Left colon (tissue), 2 donors: ENCODE data around the gene SERGEF. TPM values are rescaled to one million over a fixed set of nuclear protein-coding genes. Genes with fewer than 3 reads are reported as not detected.

Experiments
- ATAC-seq: fragments of 200-7000 bp; cut with Tn5 transposase; one replicate; pipeline ENCODE4 v1.9.1; 2020; ENCODE audit warnings: mild to moderate bottlenecking, moderate library complexity
- DNase-seq, 2 donors: peaks; one replicate each; pipeline ENCODE4 v3.0.0-alpha.2; 2020
- intact Hi-C, 2 donors: fragments of 100-400 bp; cut with DNase I in 1 of 2; cut with micrococcal nuclease in 1 of 2; formaldehyde crosslinking; loops; one replicate each; pipeline versions ENCODE4 v1.11.2 to v1.14.0; 2022; cut with DNase I, micrococcal nuclease
- total RNA-seq, 2 donors: library from RNA; stranded (reverse); fragmentation: NEBNext Ultra II Directional; extraction: Animal tissue kit (Norgen Biotek cat#: 25700); gene quantifications; one replicate each; pipeline ENCODE4 v1.2.1, GENCODE V29; 2021
- donor health status: DM: no; HTN: no; CAD: no.
- donor health status: DM: yes; HTN: yes; CAD: no.

SERGEF gene
- total RNA-seq, 2 donors from 2014 or later: 28.6 to 30.6 TPM

DNA sequence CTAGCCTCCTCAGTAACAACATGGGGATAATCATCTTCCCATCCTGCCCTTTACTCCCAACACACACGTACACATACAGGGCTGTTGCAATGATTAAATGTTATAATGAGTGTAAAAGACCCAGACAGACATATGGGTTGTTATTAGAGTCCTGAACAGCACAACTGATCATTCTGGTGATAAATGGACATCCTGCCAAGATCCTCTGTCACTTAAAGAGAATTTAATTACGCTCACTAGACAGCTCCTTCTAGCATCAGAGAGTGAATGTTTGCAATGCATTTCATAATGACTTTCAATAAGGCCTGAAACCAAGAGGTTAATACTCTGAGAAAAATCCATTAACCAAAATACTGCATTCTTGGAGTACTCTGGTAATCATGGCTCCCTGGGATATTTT is 162.5 kb downstream of the SERGEF start:
- ATAC-seq: no peak

DNA sequence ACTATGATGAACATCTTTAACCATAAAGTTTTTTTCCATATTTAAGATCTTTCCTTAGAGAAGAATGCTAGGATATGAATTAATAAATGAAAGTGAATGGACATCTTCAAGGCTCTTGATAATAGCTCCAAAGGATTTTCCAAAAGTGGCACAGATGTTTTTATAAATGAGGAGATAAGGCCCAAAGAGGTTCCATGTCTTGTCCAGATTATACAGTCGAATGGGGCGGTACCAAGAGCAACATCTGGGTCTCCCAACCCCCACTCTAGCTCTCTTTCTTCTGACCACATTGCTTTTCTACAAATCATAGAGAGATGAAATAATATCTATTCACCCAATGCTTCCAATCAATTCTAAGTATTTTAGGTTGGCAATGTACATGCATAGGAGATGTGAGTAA is 164.1 kb downstream of the SERGEF start:
- intact Hi-C loops: no loop called here
- ATAC-seq: no peak
- no peak for DNase-seq

More for the DNA sequence above, 162.5 kb downstream of the SERGEF start:
- intact Hi-C loops: no loop called here
- no peak for DNase-seq

DNA sequence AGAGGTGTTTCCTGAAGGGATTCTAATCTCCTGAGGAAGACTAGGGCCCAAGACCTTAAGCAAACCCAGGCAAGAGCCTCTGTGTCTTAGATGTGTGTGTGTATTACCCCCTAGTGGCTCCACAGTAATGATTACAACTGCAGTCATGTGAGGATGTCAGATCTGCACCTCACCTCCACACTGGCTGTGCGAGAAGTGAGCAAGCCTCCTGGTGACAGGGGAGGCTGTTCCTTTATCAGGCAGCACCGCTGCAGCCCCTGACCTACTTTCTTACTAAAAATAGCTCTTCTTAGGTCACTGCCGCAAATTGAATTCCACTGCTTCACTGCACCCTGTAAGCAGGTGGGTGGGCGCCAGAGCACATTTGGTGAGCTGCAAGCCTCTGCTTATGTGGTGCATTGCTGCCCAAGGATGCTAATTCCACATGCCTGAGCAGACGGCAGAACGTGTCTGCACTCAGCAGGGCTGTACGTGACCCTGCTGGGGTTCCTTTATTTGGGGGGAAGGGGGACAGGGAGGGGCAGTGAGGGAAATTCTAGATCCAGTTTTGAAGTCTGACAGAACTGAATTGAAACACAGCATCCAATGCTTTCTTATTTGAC is 165.9 kb downstream of the SERGEF start:
- no peak for DNase-seq
- intact Hi-C loops: no loop called here
- no peak for ATAC-seq

DNA sequence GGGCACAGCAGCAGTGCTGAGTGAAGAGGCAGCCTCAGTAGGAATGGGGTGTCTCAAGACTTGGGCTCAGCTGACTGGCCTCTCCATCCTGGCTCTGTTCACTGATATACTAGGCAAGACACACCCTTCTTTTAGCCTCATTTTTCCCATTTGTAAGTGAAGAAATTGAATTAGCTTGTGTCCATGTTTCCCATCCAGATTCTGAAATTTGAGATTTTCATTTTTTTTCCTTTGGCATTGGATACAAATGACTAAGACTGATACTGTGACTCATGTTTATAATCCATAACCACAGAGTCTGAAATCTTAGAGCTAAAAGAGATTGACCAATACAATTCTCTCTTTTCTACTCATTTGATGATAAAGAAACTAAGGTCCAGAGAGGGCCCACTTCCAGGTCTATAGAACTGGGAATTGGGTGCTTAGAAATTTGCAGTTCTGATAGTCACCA is 167.4 kb downstream of the SERGEF start:
- no peak for ATAC-seq
- intact Hi-C loops: no loop called here
- no peak for DNase-seq

DNA sequence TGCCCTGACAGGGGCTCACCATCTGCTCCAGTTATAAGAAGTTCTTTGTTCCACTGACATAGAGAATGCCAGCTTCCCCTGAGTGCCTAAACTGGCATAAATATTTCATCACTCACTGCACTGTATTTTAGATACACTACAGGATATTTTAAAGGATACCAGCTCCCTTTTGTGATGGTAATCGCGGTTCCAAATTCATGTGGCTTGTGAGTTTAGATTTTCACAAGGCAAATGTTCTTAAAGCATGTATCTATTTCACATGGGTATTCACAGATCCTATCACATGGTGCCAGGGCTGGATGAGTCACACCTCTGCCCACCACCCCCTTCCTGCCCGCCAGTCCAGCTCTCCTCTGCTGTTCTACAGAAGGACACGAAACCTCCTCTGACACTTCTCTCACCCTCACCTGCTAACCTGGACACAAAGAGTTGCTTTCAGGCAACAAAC is 172.7 kb downstream of the SERGEF start:
- DNase-seq: no peak
- ATAC-seq: no peak
- intact Hi-C loops: no loop called here

DNA sequence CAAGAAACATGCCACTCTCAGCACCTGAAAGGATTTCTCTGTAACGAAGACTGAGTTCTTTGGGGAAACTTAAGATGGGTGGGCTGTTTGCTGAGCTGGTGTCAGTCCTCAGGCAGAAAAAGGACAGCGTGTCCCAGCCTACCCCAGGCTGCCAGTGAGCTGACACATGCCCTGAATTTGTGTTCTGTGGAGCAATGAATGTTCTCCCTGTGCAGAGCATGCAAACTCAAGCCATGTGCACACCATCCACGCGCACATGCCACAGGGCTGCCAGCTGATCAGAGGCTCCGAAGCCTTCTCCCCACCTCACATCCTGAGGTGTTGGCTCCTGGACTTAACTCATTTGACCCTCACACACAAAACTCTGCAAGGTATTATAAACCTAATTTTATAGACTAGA is 173.4 kb downstream of the SERGEF start:
- DNase-seq (no peak), ATAC-seq (no peak)
- intact Hi-C loops: no loop called here

DNA sequence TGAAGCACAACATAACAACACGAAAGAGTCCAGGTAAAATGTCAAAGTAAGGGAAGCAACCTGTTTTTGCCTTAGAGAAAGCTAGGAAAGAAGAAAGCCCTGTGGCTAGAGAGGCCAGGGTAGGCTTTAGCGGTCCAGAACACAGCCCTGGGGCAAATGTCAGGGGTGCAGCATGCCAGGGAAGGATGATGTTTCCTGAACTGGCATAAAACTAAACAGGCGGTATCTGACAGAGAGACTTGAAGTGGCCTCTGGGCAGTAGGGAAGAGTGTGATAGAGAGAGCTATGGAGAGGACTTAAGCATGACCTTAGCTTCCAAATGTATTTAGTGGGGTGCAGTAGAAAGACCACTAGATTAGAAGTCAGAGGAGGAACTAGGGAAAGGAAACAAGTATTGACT is 174.7 kb downstream of the SERGEF start:
- DNase-seq: no peak
- intact Hi-C loops: no loop called here
- no peak for ATAC-seq

DNA sequence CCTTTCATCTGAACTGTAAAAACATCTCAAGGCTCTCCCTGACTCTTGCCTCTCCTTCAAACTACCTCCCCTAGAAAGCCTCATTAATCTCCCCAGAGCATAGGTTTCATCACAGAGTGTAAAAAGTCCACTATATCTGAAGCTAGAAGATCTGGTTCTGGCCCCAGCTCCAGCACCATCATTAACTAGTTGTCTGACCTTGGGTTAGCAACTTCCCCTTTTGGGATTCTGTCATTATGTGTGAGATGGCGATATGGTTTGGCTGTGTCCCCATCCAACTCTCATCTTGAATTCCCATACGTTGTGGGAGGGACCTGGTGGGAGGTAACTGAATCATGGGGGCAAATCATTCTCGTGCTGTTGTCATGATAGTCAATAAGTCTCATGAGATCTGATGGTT is 181.0 kb downstream of the SERGEF start:
- intact Hi-C loops: no loop called here
- DNase-seq (no peak), ATAC-seq (no peak)

DNA sequence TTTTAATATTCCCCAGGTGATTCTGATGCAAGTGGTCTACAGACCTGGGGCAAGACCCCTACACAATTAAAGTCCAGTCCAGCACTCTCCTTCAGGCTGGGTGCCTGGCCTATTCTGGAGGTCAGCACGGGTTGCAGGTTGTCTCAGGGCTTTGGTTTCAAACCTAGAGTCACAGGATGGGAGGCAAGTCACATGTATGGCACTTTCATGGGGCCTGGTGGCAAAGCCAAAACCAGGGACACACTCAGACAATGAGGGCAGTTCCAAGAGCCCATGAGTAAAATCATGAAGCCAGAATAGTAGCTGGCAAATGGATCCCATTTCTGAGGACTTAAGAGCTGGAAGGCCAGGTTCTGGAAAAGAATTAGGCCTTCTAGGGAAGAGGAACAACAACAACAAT is 181.6 kb downstream of the SERGEF start:
- intact Hi-C loops: no loop called here
- ATAC-seq (no peak), DNase-seq (no peak)

DNA sequence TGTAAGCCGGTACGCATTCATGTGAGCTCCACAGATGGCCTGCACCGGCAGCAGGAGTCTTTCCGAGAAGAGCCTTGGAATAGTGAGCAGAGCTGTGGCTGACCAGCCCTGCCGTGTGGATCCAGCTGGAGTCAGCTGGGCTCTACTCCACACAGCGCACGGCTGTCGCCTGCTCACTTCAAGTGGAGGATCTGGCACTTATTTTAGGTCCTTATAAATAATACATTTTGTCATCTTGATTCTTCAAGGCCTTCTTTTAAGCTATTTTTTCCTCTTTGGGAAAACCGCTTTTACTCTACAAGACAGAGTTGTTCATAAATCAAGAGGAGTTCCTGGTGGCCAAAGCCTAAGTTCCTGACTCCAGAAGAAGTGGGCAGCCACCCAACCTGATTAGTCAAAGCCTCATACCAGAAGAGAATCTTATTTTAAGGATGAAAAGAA is 184.5 kb downstream of the SERGEF start:
- no peak for ATAC-seq
- intact Hi-C loops: no loop called here
- peak in 1 of 2 donors; percentile 28 for DNase-seq

DNA sequence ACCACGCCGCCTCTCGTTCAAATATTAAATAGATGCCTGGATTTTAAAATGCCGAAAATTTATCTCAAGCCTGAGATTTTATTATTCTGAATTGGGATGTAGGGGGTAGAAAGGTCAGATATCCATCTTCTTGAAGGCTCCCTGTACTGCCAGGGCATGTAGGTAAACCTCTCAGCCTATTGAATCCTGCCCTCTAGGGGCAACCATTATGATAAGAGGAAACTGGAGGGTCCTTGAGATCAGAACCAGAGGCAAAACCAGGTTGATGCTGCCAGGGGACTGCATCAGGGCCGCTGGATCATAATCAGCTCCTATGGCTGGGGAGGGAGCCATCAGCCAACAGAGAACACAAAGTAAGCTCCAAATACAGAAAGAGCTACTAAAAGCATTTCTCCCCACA is 185.8 kb downstream of the SERGEF start:
- intact Hi-C loops: no loop called here
- DNase-seq (no peak), ATAC-seq (no peak)

DNA sequence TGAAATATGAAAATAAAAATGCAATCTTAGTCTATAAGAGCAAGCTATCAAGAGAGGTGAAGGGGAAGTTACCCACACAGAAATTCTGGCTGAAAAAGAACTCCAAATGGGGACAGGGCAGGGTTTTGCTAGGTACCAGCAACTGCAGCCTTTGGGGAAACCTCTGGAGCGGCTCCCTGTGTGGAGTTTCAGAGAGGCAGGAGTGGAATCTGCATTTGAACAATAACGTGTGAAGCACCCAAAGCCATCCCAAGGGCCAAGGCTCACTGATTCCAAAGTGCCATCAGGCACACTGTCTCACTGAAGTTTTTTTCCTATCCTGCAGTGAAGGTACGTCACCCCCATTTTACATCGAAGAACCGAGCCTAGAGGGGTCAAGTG is 190.5 kb downstream of the SERGEF start:
- intact Hi-C loops: no loop called here
- ATAC-seq (no peak), DNase-seq (no peak)

DNA sequence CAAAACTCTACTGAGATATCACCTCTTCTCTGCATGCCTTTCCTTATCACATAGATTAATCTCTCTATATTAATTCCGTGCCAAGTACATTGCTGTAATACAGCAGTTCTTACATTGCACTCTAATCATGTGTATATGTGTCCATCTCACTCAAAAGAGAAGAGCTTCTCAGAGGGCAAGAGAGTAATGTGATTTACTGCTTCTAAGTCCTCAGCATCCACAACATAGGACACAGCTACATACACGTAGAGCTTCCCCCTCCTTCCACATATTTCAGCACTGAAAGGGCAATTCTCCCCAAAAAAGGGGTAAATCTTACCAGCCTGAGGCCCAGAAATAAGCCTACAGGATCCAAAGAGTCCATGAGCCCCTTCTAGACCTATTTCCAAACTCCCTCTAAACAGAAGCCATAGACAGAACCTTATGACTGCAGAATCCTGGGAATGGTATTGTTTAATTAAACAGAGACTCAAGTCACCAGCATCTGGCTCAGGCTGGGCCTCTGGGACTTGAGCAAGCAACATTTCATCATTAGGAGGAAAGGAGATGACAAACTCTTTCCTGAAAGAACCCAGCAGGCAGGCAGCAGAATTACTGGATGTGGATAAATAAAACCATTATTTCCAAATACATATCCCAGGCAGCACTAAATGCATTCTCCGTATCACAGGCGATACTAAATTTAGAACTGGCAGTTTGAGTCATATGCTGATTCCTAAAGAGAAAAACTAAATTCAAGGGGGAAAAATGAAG is 191.0 kb downstream of the SERGEF start:
- ATAC-seq: no peak
- intact Hi-C loops: no loop called here
- DNase-seq: no peak

DNA sequence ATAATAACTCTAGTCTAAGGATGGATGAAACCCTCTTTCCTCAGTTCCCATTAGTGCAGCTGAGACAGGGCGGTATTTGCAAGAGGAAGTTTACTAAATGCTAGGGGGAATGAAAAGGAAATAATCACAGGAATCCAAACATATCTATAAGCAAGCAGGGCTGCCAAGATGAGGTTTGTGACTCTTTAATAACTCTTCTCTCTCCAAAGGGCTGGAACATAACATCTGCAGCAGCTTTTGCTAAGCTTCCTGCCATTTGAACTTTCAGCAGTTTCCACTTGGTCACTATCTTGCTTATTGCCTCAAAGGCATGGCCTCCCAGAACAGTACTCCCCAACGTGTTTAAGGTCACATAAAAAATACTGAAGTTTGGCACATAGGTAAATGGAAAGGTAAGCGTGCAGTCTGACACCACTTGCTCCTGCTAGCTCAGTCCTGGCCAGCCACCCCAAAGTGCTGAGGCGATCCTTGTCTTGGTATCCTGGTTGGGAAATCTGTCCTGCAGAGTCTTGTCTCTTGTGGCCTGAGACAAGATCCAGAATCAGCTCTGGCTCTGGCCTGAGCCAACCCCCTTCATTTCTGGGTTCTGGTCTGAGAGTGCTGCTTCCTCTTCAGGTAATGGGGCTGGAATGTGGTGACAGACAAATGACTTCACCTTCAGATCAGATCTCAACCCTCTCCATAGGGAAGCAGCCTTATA is 196.5 kb downstream of the SERGEF start:
- no peak for ATAC-seq
- DNase-seq: no peak
- intact Hi-C loops: no loop called here

DNA sequence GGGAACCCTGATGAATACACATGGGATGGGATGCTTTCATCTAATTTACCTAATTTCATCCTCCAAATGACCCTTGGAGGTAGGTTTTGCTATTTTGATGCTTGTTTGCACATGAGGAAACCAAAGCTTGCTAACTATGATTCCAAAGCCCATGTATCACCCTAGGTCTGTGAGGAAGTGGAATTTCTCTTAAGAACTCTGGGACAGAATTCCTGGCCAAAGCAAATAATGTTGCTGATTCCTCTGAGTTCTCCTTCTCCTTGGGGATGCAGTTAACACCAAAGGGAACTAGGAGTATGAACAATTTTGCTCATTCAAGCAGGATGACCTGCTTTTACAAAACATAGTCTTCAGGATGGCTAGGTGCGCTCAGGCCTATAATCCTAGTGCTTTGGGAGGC is 198.3 kb downstream of the SERGEF start:
- intact Hi-C loops: no loop called here
- DNase-seq: no peak
- ATAC-seq: no peak

DNA sequence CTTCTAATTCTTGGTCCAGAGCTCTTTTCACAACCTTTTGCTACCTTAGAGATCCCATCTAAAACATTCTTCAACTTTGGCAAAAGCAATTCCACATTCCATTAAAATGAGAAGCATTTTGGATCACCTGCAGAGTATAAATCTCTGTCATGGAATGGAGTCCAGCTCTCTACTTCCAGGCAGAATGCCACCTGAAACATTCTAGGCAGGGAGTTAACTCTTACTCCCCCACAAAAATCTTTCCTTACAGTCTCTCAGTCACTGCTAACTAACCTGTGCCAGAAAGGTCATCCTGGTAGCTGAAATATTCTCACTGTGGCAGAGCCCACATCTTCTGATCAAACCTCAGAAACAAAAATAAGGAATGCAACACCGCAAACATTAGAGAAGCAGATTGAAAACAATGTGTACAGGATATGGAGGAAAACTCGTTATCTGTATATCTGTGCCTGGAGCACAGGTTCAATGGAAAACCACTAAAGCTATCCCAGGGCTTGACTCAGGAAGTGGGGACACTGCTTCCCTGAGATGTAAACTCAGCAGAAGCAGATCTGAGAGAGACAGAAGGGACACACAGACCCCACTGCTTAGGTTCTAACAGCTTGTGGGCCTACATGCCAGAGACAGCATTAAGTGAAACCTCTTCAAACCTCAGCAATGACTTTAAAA is 199.3 kb downstream of the SERGEF start:
- ATAC-seq (no peak), DNase-seq (no peak)
- intact Hi-C loops: no loop called here

DNA sequence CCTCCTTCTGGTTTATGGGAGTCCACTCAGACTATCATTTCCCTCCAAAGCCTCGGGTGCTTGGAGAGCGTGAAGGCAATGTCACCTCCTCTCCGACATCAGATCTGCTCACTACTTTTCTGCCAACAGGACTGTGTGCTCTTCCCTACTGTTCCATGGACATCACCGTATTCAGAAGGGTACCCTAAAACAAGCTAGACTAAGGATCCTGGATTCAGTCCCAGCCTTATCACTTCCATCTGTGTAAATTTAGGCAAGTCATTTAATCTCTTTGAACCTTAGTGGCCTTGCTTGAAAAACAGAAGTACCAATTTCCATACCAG is 200.0 kb downstream of the SERGEF start:
- DNase-seq (no peak), ATAC-seq (peak; percentile 30)
- intact Hi-C loops: no loop called here

DNA sequence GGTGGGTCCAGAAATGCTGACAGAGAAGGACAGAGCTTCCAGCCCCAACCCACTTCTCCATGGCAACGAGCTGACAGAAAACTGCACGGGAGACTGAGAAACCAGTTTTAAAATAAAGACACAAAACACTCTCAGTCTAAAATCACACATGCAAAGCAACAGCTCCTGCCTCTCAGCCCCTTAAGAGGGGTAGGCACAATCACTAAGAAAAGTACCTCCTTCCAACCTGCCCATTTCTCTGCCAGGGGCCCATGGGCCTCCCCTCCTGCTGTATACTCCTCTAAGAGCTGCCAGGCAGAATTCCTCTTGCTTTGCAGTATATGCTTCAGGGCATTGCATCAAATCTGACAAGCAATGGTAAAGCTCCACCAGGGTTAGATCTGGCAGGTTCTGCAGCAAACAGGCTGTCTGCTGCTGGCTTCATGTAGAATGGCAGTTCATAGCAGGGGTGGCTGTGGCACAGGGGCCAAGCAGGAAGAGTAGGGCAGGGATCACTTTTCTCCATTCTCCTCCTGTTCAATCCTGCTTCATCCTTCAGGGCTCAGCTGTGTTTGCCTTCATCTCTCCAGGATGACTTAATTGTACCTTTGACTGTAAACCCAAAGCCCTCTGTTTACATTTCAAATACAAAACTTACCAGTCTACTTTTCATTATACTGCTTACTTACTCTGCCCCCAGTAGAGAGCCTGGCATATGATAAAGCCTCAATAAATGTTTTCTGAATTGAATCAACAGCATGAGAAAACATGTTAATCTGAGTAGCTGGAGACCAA is 200.6 kb downstream of the SERGEF start:
- ATAC-seq (peak; percentile 92), DNase-seq (peak in 1 of 2 donors; percentile 24)
- intact Hi-C loops: no loop called here

DNA sequence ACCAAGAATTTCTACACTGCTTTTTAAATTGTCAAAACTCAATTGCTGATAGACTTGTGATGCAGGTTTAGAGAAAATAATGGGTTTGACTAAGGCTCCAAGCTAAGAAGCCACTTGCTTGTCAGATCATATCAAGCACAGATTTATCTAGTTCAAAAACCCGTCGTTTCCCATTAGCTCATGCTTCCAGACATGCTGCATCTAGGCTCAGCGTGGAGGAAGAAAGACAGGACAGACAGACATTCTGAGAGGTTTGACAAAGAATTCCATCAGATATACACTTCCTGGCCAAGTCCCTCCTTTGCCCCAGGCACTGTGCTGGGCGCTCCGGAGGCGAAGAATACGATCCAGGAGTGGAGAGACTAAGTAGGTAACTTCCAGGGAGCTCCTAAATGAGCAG is 201.5 kb downstream of the SERGEF start:
- intact Hi-C loops: no loop called here
- ATAC-seq (no peak), DNase-seq (no peak)
